HuH-7.5 (cell line): ENCODE data around the gene PTTG2.
A peak's percentile ranks its signal among the peaks of the same experiment; 100 is the strongest.
"Not testable (repeated sequence)": the region's sequence is repeated elsewhere in the genome, so short reads cannot be mapped to it uniquely, and the experiment has no call there.

ENCODE experiments used
- DNase-seq: peaks from one replicate; pipeline ENCODE4 v3.0.0; 2011; ENCODE audit warnings: low spot score

Gene PTTG2

DNA sequence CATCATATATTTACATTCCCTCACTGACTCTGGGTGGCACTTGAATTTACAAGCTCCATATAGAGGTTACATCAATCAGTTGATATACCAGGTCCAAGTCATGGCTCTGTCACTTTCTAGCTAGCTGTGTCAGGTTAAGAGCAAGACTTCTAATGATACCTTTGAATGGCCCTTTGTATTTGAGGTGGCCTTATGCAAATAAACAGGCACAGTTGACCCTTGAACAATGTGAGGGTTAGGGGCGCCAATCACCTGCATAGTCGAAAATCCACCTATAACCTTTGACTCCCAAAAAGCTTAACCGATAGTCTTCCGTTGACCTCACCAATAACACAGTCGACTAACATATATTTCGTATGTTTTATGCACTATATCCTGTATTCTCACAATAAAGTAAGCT is 1.3 kb upstream of the PTTG2 start:
- no peak for DNase-seq

DNA sequence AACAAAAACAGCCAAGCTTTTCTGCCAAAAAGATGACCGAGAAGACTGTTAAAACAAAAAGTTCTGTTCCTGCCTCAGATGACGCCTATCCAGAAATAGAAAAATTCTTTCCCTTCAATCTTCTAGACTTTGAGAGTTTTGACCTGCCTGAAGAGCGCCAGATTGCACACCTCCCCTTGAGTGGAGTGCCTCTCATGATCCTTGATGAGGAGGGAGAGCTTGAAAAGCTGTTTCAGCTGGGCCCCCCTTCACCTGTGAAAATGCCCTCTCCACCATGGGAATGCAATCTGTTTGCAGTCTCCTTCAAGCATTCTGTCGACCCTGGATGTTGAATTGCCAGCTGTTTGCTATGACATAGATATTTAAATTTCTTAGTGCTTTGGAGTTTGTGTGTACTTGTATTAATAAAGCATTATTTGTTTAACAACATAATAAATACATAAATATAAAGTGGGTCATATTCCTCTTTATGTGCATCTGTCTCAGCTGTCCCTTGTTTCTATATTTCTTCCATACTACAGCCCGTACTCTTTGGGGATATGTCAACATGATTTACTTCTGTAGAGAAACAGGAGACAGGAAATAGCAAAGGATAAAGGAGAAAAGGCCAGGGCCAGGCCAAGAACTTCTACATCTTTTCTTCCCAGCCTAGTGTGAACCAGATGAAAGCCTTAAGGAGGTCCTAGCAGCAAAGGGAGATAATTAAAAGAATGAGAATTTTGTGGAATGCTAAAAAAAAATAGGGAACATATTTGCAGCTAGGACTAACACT is 667 bp downstream of the PTTG2 start:
- DNase-seq, result no peak

DNA sequence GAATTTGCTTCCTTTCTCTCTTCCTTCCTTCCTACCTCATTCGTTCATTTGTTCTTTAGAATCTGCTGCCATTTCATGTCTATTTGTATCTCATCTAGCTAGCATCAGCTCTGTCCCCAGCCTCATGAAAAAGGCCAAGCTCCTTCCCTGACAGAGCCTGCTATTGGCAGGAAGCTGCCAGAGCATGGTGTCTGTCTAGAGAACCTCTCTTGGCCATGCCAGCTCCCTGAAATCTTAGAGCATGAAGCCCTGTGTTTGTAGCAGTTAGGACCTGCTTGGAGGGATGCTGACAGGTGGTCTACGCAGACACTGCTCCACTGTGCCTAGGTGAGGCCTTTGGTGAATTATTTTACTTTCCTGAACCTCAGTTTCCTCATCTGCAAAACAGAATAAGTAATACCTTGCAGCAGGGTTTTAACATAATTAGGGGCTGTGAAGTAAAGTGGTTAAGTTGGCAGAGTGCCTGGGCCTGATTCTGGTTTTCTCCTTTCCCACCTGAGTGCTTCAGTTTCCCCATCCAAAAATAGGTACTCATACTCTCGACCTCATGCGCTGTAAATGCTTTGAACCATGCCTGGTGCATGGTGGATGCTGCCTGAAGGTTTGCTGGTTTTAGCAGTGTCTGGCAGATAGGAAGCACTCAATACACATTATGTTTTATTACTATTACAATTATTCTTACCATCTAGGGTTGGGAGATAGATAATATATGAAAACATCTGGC is 4.7 kb downstream of the PTTG2 start:
- no peak for DNase-seq

DNA sequence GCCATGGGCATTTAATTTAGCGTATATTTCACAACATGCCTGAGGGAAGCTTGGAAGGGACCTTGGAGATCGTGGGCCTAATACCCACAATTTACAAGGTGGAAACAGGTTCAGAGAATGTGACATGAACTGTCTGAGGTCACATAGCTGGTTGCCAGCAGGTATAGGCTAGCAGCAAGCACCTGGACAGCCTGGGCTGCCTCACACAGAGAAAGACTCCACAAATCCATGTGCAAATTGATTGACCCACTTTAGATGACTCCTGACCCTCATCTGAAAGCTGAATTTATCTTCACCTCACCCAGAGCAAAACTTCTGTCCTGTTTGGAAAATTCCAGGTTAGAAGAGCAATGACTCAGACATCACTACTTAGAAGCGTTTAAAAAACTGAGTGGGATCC is 5.8 kb downstream of the PTTG2 start:
- DNase-seq, result no peak

DNA sequence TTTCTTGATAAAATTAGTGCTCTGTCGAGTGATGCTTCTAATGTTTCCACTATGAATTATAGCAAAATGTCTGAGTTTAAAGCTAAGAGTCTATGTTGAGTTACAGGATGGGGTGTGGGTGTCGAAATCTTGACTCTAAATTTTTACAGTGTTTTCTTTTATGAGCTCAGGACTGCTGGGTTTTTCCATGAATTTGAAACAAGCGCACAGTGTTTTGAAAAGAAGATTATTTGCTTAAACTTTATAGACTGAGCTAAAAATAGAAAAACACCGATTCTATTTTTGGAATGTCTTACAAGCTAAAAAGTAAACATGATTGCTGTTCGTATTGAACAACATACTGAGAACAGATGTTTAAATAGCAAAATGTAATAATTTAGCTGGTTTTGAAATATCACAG is 7.5 kb downstream of the PTTG2 start:
- DNase-seq, result no peak

DNA sequence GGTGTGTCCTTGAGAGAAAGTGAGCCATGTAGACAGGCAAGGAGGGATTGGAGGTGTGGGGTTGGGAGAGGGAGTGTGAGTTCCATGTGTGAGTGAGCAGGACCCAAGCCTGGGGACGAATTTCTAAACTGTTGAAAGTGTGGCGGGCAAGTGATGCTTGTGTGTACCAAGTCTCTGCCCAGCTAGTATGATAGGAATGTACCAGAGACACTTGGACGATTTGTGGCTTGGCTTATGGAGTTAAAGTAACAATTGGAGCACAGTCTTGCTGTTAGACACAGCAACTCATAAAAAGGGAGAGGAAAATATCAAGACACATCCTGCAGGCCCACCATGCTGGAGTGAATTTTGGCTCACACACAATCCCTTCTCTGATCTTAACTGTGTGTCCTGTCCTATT is 8.5 kb downstream of the PTTG2 start:
- no peak for DNase-seq

DNA sequence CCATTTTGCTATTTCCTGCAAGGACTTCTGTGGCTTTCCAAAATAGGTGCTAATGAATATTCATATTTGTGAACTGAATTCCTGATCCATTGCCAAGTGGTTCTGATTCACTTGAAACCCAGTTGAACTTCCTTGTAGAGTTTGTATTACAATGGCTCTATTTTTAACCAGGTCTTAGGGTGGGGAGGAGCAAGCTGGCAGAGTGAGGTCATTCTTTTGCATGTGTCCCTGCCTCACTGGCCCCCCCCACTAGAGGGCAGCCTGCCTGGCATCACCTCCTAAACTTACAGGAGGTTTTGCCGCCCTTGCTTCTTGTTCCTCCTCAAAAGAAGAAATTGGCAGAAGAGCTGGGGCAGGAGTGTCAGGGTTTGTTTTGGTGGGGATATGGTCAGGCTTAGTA is 10.5 kb downstream of the PTTG2 start:
- DNase-seq, result no peak

DNA sequence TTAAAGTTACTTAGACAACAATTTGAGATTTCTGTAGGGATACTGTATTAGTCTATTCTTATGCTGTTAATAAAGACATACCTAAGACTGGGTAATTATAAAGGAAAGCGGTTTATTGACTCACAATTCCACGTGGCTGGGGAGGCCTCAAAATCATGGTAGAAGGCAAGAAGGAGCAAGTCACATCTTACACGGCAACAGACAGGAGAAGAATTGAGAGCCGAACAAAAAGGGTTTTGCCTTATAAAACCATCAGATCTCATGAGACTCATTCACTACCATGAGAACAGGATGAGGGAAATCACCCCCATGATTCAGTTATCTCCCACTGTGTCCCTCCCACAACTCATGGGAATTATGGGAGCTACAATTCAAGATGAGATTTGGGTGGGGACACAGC is 11.0 kb downstream of the PTTG2 start:
- no peak for DNase-seq

DNA sequence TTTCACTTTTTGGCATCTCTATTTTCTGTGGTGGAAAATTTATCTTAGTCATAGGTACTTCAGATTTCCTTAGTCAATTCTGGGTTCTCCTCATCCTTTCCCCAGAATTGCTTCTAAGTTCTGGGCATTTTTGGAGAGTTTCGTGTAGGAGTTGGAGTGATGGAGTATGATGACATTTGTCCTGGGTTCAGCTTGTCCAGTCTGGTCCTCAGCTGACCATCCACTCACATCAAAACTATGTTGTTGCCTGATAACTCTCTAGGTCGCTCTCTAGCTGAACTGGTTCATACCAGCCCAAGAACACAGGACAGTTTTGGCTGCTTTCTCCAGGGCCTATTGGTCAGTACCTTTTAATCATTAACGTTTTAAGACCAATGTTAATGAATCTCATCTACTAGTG is 13.2 kb downstream of the PTTG2 start:
- DNase-seq, result no peak

DNA sequence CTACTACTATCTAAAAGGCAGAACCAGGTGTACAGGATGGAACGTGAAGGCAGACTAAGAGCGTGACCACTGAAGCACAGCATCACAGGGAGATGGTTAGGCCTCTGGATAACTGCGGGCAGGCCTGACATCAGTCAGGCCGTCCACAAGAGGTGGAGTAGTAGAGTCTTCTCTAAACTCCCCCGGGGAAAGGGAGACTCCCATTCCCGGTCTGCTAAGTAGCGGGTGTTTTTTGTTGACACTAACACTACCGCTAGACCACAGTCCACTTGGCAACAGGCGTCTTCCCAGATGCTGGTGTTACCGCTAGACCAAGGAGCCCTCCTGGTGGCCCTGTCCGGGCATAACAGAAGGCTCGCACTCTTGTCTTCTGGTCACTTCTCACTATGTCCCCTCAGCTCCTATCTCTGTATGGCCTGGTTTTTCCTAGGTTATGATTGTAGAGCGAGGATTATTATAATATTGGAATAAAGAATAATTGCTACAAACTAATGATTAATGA is 15.2 kb downstream of the PTTG2 start:
- DNase-seq, result not testable (repeated sequence)

DNA sequence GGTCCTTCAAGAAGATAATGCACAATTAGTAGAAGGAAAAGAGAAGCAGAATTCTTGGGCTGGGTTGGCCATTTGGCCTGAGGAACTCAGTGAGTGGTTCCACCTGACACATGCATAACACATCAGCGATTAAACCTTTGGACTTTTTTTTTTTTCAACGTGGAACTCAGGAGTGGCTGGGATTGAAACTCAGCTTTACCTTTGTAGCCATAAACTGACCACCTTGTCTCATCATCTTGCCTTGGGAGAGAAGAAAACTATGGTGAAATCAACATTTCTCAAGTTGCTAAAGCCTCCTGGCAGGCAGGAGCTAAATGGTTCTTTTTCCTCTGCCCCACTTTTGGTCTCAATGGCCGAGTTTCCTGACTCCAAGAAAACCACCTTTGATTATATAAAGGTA is 16.3 kb downstream of the PTTG2 start:
- DNase-seq, result no peak

DNA sequence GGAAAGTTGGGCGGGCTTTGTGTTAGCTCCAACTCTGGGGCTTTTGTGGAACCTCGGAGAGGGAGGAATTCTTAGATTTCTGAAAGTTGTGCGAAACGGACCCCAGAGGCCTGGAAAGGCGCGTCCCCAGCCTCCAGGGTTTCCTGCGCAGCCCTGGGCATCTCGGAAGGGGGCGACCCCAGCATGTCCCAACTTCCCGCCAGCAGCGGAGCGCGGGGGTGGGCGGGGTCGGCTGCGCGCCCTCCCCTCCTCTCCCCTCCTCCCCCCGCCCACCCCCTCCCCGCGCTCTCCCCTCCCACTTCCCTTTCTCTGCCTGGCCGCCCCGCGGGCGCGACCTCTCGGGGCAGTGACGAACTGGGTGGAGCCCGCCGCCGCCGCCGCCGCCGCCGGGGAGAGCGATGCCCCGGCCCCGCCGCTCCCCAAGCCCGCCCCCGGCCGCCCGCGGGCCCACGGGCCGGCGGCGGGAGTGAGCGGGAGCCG is 16.8 kb downstream of the PTTG2 start:
- DNase-seq, result peak; percentile 49

DNA sequence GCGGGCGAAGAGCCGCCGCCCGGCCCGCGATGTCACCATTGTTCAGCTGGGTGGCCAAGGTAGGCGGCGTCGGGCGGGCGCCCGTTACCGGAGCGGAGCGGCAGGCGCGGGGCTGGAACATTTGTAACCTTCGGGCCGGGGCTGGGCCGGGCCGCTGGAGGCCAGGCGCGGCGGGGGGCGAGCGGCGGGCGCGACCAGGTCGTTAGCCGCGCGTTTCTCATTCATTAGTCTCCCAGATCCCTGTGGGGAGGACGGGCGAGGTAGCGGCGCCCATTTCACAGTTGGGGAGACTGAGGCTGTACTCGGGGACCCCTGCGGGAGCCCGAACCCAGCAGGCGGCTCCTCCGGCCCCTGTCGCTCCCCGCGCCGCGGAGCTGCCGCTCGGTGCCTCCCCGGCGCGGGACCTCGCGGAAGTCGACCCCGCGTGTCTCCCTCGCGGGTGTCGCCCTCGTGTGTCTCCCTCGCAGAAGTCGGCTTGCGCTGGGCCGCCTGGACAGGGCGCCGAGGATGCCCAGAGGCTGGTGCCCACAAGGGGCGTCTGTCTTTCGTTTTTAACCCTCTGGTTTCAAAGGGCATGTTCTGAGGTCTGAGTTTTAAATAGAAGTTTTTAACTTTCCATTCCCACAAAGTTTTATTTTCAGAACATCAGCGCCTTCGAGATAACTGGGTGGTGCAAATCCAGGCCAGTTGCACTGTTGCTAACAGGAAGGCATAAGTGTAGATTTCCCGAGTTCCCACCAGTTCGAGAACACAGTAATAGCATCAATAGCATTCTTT is 17.5 kb downstream of the PTTG2 start:
- DNase-seq, result peak; percentile 53

DNA sequence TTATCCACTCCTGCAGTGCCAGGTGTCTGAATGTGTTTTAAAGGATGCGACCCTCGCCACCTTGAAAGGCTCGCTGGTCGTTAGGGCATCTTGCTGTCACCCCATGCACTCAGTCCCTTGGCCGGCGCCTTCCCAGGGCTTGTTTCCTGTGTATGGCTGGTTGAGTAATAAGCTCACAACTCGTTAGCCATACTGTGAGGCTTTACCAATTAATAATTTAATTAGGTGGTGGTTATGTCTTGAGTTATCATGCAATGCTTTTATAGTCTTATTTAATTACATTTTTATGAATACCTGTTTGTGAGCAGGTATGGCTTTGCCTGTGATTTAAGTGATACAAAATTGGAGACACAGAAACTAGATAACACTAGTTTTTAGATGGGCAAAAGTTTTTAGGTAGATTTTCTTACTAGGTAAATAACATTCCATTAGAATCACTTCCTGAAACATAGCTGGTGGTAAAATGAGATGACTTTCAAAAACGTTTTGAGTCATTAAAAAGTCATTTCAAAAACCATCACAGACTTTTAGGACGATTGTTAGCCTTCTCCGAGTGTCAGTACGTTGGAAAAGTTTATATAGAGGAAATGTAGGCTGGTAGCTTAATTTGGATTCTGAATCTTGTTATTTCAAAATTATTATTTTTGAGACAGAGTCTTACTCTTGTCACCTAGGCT is 18.2 kb downstream of the PTTG2 start:
- no peak for DNase-seq

DNA sequence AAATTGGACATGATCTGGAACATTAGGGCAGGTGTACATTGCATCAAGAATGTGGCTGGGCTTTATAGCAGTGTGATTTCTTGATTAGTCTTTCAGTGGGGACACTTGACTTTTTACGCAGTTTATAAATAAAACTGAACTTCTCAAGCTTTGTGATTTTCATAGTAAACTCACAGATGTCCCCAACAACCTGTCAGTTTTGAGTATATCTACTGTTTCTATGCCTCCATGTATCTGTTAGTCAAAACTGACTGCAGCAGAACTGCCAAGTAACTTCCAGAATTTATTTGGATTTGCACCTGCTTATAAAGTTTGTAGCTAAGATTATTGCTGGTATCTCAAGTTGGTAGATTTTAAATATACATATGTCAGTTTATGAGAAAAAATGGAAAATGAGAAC is 20.0 kb downstream of the PTTG2 start:
- no peak for DNase-seq

DNA sequence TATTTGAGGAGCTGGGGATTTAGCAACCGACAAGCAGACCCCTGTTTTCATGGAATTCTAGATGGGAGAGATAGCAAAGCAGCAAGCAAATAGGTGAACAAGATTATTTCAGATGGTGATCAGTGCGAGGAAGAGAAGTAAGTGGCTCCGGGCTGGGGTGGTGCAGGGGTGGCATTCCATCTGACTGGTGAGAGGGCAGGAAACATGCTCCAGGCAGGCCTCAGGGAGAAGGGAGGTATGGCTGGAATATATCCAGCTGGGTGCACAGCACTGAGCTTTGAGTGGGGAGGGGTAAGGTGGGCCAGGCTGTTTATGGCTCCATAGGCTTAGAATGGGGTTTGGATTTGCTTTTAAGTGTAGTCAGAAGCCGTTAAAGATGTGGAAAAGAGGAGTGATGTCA is 21.2 kb downstream of the PTTG2 start:
- no peak for DNase-seq

DNA sequence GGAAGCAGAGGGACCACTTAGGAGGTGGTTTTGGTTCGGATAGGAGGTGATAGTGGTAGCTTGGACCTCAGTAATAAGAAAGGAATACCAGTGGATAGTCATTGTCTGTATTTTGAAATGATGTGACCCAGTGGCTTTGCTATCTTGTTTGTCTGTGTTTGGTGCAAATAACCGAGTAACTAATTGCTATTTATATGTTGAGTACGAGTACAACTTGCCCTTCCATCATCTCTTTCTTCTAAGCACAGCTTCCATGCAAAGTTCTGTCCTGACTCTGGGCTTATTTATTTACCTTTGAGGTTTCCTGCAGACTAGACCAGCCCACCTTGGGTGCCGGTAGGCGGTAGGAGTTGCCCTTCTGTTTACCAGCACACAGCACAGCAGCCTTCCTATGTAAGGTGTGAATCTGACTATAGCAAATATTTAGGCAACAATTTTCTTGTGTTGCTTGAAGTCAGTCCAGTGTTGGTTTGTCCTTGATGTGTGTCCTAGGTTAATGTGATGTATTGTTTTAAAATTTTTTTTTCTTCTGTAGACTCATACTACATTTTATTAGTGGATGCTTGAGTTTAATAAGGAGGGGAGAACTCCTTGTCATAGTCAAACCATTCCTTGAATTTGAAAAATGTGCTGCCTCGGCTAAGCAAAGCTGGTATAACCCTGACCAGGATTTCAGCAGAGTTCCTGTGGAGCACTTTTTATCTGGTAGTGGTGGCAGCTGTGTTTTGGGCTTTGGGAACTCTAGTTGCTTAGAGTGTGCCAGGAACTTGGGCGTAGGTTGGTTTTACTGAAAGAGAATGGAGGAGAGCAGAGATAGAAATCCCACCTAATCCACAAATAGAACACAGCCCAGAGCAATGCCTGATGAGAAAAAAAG is 21.9 kb downstream of the PTTG2 start:
- no peak for DNase-seq

DNA sequence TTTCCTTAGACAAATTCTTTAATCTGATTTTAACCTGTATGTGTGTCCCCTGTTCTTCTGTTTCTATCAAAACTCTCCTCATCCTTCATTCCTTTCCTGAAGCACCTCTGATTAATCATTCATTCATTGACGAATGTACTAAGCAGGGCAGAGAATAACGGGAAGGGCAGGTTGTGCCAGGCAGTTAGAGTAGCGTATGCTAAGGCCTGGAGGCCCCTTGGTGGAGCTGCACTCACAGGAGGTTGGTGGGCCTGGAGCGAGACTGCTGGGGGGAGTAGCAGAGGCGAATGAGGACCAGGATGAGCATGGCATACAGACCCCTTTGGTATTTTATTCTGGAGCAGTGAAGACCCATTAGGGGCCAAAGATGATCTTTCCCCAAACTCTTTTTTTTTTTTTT is 22.5 kb downstream of the PTTG2 start:
- DNase-seq, result no peak

DNA sequence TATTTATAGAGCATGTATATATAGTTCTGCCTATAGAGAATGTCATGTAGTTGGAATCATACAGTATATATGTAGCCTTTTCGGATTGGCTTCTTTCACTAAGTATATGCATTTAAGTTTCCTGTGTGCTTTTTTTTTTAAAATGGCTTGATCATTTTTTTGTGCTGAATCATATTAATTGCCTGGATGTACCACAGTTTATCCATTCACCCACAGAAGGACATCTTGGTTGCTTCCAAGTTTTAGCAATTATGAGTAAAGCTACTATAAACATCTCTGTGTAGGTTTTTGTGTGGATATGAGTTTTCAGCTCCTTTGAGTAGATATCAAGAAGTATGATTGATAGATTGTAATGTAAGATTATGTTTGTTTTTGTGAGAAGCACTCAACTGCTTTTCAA is 23.8 kb downstream of the PTTG2 start:
- DNase-seq, result no peak

DNA sequence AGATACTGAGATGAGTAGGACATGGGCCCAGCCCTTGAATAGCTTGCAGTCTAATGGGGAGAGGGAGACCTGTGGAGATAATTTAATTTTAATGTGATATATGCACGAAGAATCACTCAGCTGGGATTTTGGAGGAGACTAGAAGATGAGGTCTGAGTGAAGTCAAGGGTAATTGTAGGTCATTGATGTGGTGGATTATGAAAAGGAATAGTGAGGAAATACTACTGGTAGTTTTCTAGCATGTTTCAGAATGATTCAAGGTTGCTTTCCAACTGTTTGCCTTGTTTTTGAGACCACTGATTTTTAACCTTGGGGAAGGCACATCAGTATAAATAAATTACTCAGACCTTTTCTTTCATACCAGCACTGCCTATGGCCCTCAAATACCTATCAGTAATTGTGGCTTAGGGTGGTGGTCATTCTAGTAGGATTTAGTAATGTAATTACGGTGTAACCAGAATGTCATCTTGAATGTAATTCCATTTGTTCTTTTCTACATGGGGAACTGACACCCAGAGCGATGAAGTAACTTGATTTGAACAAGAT is 25.6 kb downstream of the PTTG2 start:
- no peak for DNase-seq

DNA sequence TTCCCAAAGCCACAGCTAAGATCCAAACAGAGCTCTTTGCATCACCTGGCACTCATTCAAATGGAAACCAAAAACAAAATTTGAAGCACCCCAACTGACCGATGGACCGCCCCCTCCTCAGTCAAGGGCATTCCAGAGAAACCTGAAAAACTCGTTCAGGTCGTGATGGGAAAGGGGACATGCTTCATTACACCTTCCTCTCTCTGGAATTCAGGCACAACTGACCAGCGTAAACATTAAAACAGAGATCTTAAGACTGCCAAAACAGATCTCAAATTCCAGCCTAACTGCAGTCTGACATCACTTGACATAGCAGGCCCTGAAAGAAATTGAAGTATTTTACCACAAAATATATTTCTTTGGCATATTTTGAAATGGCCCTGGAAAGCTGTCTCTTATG is 28.5 kb downstream of the PTTG2 start:
- DNase-seq, result no peak
